ENCODE data around the gene GRIN2A. TPM values are rescaled to one million over a fixed set of nuclear protein-coding genes. Genes with fewer than 3 reads are reported as not detected.

Gene GRIN2A
- total RNA-seq, 4 donors from 2014 or later, result 0.25 to 26.1 (median 13.5) TPM

DNA sequence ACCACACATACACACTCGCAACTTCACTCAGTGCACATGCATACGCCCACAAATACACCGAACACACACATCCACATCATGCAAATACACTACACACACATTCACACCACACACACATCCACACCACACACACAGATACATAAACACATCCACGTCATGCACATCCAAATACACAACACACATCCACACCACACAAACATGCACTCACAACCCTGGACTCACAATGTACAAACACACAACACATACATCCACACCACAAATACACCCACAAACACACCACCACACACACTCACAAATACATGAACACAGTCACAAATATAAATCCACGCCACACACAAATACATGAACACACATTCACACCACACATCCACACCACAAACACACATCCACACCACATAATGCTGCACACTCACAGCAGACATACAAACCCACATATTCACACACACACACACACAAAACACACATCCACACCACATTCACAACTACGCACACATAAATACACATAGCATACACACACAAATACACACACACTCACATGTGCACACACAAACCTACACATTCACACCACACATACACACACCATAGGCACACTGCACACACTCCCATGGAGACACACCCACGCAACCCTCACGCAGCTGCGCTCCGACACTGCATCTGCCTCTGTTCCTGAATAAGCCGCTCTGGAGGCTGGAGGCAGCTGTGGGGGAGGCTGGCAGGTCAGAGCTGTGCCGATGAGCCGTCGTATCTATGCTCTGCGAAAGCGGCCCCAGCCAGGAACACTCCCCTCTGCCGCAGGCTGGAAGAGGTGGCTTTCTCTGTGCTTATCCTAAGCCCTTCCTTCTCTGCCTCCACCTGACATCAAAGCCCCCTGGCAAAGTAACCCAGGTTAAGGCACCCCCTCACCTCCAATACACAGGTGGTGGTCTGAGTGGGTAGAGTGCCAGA is 141.8 kb downstream of the GRIN2A start:
- TF ChIP-seq POLR2A (IDR thresholded peaks at IDR 0.05) (no peak), CTCF (IDR thresholded peaks at IDR 0.05) (no peak), POLR2AphosphoS5 (IDR thresholded peaks at IDR 0.05) (no peak), EP300 (IDR thresholded peaks at IDR 0.05) (no peak)
- H3K27me3 ChIP-seq, result no peaks in the 10 kb centered on the region
- ATAC-seq, result no peak
- no peak overlapping the region for H3K4me3 ChIP-seq
- no peak overlapping the region for H3K27ac ChIP-seq
- H3K36me3 ChIP-seq, result no peaks in the 10 kb centered on the region
- 74 to 84% methylated on average over 8 to 9 of the region's 17 CpGs for WGBS, 2 donors (ENCODE audit: low coverage in 1 of 2)
- H3K9me3 ChIP-seq, result no peaks in the 10 kb centered on the region
- peaks cover 0 to 21% (median 0%) of the 10 kb centered on the region in 3 donors for H3K4me1 ChIP-seq

- Histone ChIP-seq H3K4me1 (peaks cover 0 to 15% (median 0%) of the 10 kb centered on the region in 3 donors), H3K4me3 (peak overlapping the region; percentile 30 to 53), H3K27me3 (no peaks in the 10 kb centered on the region), H3K9me3 (no peaks in the 10 kb centered on the region), H3K36me3 (no peaks in the 10 kb centered on the region), H3K27ac (peak overlapping the region in 2 of 4 donors; percentile 32 to 59)
- no peak for ATAC-seq
- no peak for TF ChIP-seq POLR2AphosphoS5 (IDR thresholded peaks at IDR 0.05)
- TF ChIP-seq POLR2A (IDR thresholded peaks at IDR 0.05), result no peak
- TF ChIP-seq CTCF (IDR thresholded peaks at IDR 0.05), result peak in 3 of 4 experiments; percentile 39 to 55 (median 48)
- TF ChIP-seq EP300 (IDR thresholded peaks at IDR 0.05), result no peak
- 13 to 23% methylated on average over 6 to 21 of the region's 28 CpGs for WGBS, 2 donors (ENCODE audit: low coverage in 1 of 2)
Measured at GRCh38 chr16:10039220-10040096, 142.8 kb downstream of the GRIN2A start.

GRCh38 chr16:10037751-10038150 is 144.5 kb downstream of the GRIN2A start:
- TF ChIP-seq POLR2AphosphoS5 (IDR thresholded peaks at IDR 0.05) (no peak), CTCF (IDR thresholded peaks at IDR 0.05) (no peak), EP300 (IDR thresholded peaks at IDR 0.05) (no peak), POLR2A (IDR thresholded peaks at IDR 0.05) (no peak)
- peaks cover 0 to 15% (median 0%) of the 10 kb centered on the region in 3 donors for H3K4me1 ChIP-seq
- H3K9me3 ChIP-seq, result no peaks in the 10 kb centered on the region
- no peaks in the 10 kb centered on the region for H3K36me3 ChIP-seq
- 91 to 95% methylated on average over 1 to 3 of the region's 4 CpGs for WGBS, 2 donors (ENCODE audit: low coverage in 1 of 2)
- no peak overlapping the region for H3K27ac ChIP-seq
- no peak for ATAC-seq
- H3K4me3 ChIP-seq, result no peak overlapping the region
- no peaks in the 10 kb centered on the region for H3K27me3 ChIP-seq

DNA sequence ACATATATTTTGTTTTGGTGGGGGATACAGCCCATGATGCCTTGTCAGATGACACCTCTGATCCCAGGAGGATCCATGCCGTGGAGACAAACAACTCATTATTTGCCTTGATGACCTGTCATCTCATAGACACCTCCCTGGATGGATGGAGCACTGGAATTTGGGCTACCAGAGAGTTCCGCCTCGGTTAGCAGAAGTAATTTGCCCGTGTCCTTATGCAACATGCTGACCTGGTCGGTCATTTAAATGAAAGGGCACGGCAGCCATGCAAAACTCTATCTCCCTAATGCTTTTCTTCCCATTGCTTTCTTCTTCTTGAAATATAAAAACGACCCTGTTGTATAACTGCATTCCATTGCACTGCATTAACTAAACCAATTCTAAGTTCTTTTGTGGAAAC is 145.3 kb downstream of the GRIN2A start:
- Histone ChIP-seq H3K4me1 (peaks cover 0 to 15% (median 0%) of the 10 kb centered on the region in 3 donors), H3K27me3 (no peaks in the 10 kb centered on the region), H3K36me3 (no peaks in the 10 kb centered on the region), H3K4me3 (no peak overlapping the region), H3K27ac (no peak overlapping the region), H3K9me3 (no peaks in the 10 kb centered on the region)
- WGBS, 2 donors (ENCODE audit: low coverage in 1 of 2), result 57% methylated on average over 6 of the region's 7 CpGs; no CpG with 5 or more reads in 1 of the 2 donors
- ATAC-seq, result no peak
- no peak for TF ChIP-seq POLR2AphosphoS5 (IDR thresholded peaks at IDR 0.05)
- TF ChIP-seq EP300 (IDR thresholded peaks at IDR 0.05), result no peak
- TF ChIP-seq CTCF (IDR thresholded peaks at IDR 0.05), result no peak
- TF ChIP-seq POLR2A (IDR thresholded peaks at IDR 0.05), result no peak

All from gastroesophageal sphincter (tissue), 4 donors.